MG63 (cell line): Measurements from ENCODE around the gene ZNF701. TPM values are rescaled to one million over a fixed set of nuclear protein-coding genes. Genes with fewer than 3 reads are reported as not detected.
"Not testable (repeated sequence)": the region's sequence is repeated elsewhere in the genome, so short reads cannot be mapped to it uniquely, and the experiment has no call there.

Experiments used
- DNase-seq: peaks from one replicate; pipeline ENCODE4 v3.0.0-alpha.2; 2020
- H3K27me3 ChIP-seq: fragments of 250-450 bp; sonication (Bioruptor Pico); 2 replicates; pipeline ENCODE4 v1.5.1; 2020; ENCODE audit warnings: mild to moderate bottlenecking, moderate library complexity
- H3K36me3 ChIP-seq: fragments of 250-450 bp; sonication (Bioruptor Pico); 2 replicates; pipeline ENCODE4 v1.5.1; 2020; ENCODE audit warnings: mild to moderate bottlenecking, moderate library complexity
- H3K4me3 ChIP-seq: fragments of 250-450 bp; sonication (Bioruptor Pico); 2 replicates; pipeline ENCODE4 v1.5.1; 2020; ENCODE audit warnings: mild to moderate bottlenecking, moderate library complexity
- H3K9me3 ChIP-seq: fragments of 250-450 bp; sonication (Bioruptor Pico); 2 replicates; pipeline ENCODE4 v1.5.1; 2020; ENCODE audit warnings: mild to moderate bottlenecking, moderate library complexity
- total RNA-seq: library from RNA; depleted of rRNA; stranded (reverse); fragments of >200 nt; shearing (Covaris generic); gene quantifications from 2 replicates; pipeline ENCODE4 v1.2.3, GENCODE V29; 2014; ENCODE audit warnings: low replicate concordance; rRNA removed

Gene ZNF701
- 3.1 and 6.4 TPM in 2 replicates for total RNA-seq

GRCh38 chr19:52570000-52570861, at the start of gene ZNF701:
ZNF701 (plus strand) TSS chr19:52570287; CDS start chr19:52574148, 3,861 bp downstream.
- H3K27me3 ChIP-seq: no peaks in the 10 kb centered on the region
- peaks cover 13% of the 10 kb centered on the region for H3K36me3 ChIP-seq
- peak; percentile 88 for DNase-seq
- peaks cover 6% of the 10 kb centered on the region for H3K9me3 ChIP-seq
- H3K4me3 ChIP-seq: peak within 1 kb of the TSS; percentile 76

DNA sequence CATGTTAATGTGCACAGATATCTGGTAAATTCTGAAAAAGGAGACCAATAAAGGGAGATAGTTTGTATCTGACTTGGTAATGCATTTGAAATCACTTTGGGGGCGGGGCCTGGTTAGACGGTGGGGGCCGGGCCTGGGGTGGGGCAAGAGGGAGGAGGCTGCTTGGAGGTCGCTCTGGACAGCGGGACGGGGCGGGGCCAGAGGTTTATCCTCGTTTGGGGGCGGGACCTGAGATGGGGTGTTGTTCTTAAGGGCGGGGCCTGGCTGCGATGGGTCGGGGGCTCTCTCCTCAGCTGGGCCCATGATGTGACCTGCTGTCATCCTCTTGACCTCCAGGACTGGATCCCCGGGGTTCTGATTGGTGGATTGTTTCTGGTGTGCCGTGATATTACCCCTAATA, 47.5 kb upstream of the ZNF701 start:
- no peak for DNase-seq
- Histone ChIP-seq H3K27me3 (no peaks in the 10 kb centered on the region), H3K4me3 (no peak overlapping the region), H3K36me3 (no peaks in the 10 kb centered on the region), H3K9me3 (peaks cover 4% of the 10 kb centered on the region; the same call in 1 of the 2 replicates)

DNA sequence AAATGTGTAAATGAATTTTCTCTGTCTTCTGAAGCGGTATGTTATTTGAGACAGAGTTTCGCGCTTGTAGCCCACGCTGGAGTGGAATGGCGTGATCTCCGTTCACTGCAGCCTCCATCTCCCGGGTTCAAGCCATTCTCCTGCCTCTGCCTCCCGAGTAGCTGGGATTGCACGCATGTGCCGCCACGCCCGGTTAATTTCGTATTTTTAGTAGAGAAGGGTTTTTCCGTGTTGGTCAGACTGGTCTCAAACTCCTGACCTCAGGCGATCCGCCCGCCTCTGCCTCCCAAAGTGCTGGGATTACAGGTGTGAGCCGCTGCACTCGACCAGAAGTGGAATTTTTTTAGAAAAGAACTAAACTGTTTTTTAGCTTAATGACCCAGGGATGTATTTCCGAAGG, 46.0 kb upstream of the ZNF701 start:
- Histone ChIP-seq H3K27me3 (no peaks in the 10 kb centered on the region), H3K4me3 (no peak overlapping the region), H3K9me3 (peaks cover 4% of the 10 kb centered on the region; the same call in 1 of the 2 replicates), H3K36me3 (no peaks in the 10 kb centered on the region)
- DNase-seq: no peak

DNA sequence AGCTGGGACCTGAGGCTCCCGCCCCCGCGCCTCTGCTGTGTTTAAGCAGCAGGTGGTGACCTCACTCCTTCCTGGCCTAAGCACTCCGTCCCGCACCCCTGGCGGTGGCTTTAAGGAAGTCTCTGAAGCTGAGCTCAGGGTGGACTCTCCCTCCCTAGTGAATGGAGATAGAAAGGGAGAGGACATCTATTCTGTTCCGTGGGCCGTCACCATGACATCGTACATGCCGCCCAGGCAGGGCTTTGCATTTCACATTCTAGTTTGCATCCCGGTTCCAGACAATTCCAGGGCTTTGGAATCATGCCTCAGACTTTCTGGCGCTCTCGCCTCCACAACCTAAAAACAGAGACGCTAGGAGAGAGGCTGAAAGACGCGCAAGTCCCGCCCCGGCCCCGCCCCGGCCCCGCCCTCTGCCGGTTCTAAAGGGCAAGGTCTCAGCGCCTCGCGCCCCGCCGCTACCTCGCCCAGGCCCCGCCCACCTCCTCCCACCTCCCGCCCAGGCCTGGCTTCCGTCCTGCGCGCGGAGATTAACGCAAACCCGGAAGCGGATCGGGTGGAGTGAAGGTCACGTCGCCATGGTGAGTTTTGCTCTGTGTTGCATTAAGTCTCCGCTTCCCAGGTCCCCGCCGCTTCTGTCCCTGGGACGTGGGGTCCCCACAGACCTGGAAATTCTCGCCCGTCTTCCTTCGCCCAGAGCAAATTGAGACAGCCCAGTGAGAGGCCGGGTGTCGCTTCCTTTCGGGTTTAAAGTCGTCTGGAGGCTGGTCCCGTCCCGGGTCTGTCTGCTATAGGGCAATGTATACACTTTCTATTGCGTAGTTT, 42.7 kb upstream of the ZNF701 start, which contains the start of gene ZNF808:
ZNF808 (plus strand) TSS at position 535 of the 822 bp plus-strand sequence. CDS start 15,617 bp downstream, outside the sequence.
- Histone ChIP-seq H3K27me3 (no peaks in the 10 kb centered on the region), H3K4me3 (peak within 1 kb of the TSS; percentile 83), H3K9me3 (peaks cover 4% of the 10 kb centered on the region; the same call in 1 of the 2 replicates), H3K36me3 (peaks cover 4% of the 10 kb centered on the region; the same call in 1 of the 2 replicates)
- peak; percentile 96 for DNase-seq

- DNase-seq: peak; percentile 18
- peaks cover 4% of the 10 kb centered on the region; the same call in 1 of the 2 replicates for H3K9me3 ChIP-seq
- no peaks in the 10 kb centered on the region for H3K27me3 ChIP-seq
- H3K4me3 ChIP-seq: peak overlapping the region; percentile 83
- H3K36me3 ChIP-seq: peaks cover 4% of the 10 kb centered on the region; the same call in 1 of the 2 replicates
Observed at GRCh38 chr19:52527956-52528351, 42.1 kb upstream of the ZNF701 start.

GRCh38 chr19:52532480-52532879, 37.6 kb upstream of the ZNF701 start:
- Histone ChIP-seq H3K27me3 (no peaks in the 10 kb centered on the region), H3K36me3 (peaks cover 10% of the 10 kb centered on the region), H3K4me3 (no peak overlapping the region), H3K9me3 (no peaks in the 10 kb centered on the region)
- DNase-seq: no peak

- peaks cover 10% of the 10 kb centered on the region for H3K36me3 ChIP-seq
- no peak for DNase-seq
- no peaks in the 10 kb centered on the region for H3K27me3 ChIP-seq
- H3K9me3 ChIP-seq: no peaks in the 10 kb centered on the region
- H3K4me3 ChIP-seq: no peak overlapping the region
Observed at GRCh38 chr19:52533901-52534300, 36.2 kb upstream of the ZNF701 start.

- H3K9me3 ChIP-seq, H3K36me3 ChIP-seq, H3K27me3 ChIP-seq, DNase-seq, H3K4me3 ChIP-seq: not testable (repeated sequence)
Observed at GRCh38 chr19:52535385-52535770, 34.7 kb upstream of the ZNF701 start.

GRCh38 chr19:52535771-52536447, 34.2 kb upstream of the ZNF701 start:
- Histone ChIP-seq H3K36me3 (peaks cover 6% of the 10 kb centered on the region), H3K27me3 (no peaks in the 10 kb centered on the region), H3K4me3 (no peak overlapping the region), H3K9me3 (peaks cover 3% of the 10 kb centered on the region)
- DNase-seq: no peak

GRCh38 chr19:52536448-52536800, 33.7 kb upstream of the ZNF701 start:
- no peak for DNase-seq
- Histone ChIP-seq H3K4me3 (no peak overlapping the region), H3K9me3 (peaks cover 3% of the 10 kb centered on the region), H3K27me3 (no peaks in the 10 kb centered on the region), H3K36me3 (peaks cover 6% of the 10 kb centered on the region)

- DNase-seq, H3K4me3 ChIP-seq, H3K27me3 ChIP-seq, H3K9me3 ChIP-seq: not testable (repeated sequence)
- H3K36me3 ChIP-seq: peaks cover 13% of the 10 kb centered on the region
Observed at GRCh38 chr19:52538815-52539214, 31.3 kb upstream of the ZNF701 start.

GRCh38 chr19:52541176-52541575, 28.9 kb upstream of the ZNF701 start:
- peaks cover 16% of the 10 kb centered on the region for H3K36me3 ChIP-seq
- not testable (repeated sequence) for H3K27me3 ChIP-seq, H3K9me3 ChIP-seq, H3K4me3 ChIP-seq, DNase-seq

- no peaks in the 10 kb centered on the region for H3K27me3 ChIP-seq
- no peak for DNase-seq
- peaks cover 3% of the 10 kb centered on the region for H3K9me3 ChIP-seq
- H3K4me3 ChIP-seq: no peak overlapping the region
- peaks cover 18% of the 10 kb centered on the region for H3K36me3 ChIP-seq
Observed at GRCh38 chr19:52541608-52542007, 28.5 kb upstream of the ZNF701 start.

GRCh38 chr19:52542541-52542940, 27.5 kb upstream of the ZNF701 start:
- H3K36me3 ChIP-seq: peaks cover 18% of the 10 kb centered on the region
- not testable (repeated sequence) for H3K4me3 ChIP-seq, H3K27me3 ChIP-seq, H3K9me3 ChIP-seq, DNase-seq

DNA sequence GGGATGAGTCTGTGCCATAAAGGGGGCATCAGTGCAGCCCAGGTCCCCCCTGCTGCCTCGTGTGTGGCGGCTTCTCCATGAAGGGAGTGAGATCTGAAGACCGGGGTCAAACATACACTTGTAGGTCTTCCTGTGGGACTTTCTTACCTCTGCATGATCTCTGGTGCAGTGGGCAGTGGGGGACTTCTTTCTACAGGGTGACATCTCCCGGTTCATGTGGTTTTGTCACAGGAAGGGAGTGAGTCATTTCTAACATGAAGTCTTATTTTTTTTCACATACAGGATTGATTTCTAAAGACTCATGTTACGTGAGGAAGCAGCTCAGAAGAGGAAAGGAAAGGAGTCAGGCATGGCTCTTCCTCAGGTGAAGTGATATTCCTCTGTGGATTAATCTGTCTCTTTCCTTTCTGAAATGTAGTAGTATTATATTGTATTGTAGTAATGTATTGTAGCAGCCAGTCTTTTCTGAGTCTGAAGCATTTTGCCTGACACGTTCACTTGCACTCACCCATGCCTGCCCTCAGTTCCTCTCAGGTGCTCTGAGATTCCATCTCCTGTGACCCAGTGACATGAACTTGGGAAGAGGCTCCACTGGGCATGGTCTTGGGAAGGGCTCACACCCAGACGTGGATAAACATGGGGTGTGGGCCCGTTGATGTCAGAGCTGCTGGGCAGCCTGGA, 27.0 kb upstream of the ZNF701 start:
- Histone ChIP-seq H3K9me3 (peaks cover 3% of the 10 kb centered on the region), H3K36me3 (peaks cover 19% of the 10 kb centered on the region), H3K27me3 (no peaks in the 10 kb centered on the region), H3K4me3 (no peak overlapping the region)
- DNase-seq: no peak
